ENCODE data around the gene UGT1A8.

UGT1A8 gene

GRCh38 chr2:233811087-233811486 lies 193.7 kb downstream of the UGT1A8 start:
- Histone ChIP-seq H3K4me3 (replicated peaks; ENCODE audit: low read depth, low read length) (no peak overlapping the region), H3K36me3 (ENCODE audit: control insufficient read depth, insufficient read depth, low read length) (no peaks in the 10 kb centered on the region), H3K27me3 (replicated peaks; ENCODE audit: control insufficient read depth, insufficient read depth, low read length) (no peaks in the 10 kb centered on the region; the same call in none of the 2 replicates)
- TF ChIP-seq, protein P1, sequence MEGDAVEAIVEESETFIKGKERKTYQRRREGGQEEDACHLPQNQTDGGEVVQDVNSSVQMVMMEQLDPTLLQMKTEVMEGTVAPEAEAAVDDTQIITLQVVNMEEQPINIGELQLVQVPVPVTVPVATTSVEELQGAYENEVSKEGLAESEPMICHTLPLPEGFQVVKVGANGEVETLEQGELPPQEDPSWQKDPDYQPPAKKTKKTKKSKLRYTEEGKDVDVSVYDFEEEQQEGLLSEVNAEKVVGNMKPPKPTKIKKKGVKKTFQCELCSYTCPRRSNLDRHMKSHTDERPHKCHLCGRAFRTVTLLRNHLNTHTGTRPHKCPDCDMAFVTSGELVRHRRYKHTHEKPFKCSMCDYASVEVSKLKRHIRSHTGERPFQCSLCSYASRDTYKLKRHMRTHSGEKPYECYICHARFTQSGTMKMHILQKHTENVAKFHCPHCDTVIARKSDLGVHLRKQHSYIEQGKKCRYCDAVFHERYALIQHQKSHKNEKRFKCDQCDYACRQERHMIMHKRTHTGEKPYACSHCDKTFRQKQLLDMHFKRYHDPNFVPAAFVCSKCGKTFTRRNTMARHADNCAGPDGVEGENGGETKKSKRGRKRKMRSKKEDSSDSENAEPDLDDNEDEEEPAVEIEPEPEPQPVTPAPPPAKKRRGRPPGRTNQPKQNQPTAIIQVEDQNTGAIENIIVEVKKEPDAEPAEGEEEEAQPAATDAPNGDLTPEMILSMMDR (IDR thresholded peaks at IDR 0.05; ENCODE audit: insufficient read depth, low read length, poor library complexity, severe bottlenecking): no peak
- no peak for DNase-seq (ENCODE audit: extremely low read depth, insufficient read length)

DNA sequence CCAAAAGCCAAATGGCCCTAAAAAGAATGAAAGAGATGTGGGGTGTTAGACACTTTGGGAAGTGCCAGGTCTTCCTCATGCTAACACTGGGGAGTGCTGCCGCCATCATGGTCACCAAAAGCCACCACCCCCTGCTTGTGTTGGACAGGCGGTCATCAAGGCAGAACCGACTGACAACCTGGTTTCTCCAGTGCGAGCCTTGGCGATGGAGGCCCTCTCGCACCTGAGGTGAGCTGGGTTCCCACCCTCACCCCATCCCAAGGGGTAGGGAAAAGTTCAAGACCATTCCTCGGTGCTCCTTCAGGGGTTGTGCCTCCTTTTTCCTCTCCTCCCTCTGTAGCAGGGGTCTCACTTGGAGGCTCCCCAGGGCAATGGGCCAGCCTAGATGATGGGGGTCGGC lies 194.3 kb downstream of the UGT1A8 start:
- TF ChIP-seq, protein P1 (IDR thresholded peaks at IDR 0.05; ENCODE audit: insufficient read depth, low read length, poor library complexity, severe bottlenecking): no peak
- Histone ChIP-seq H3K36me3 (ENCODE audit: control insufficient read depth, insufficient read depth, low read length) (no peaks in the 10 kb centered on the region), H3K4me3 (replicated peaks; ENCODE audit: low read depth, low read length) (no peak overlapping the region), H3K27me3 (replicated peaks; ENCODE audit: control insufficient read depth, insufficient read depth, low read length) (no peaks in the 10 kb centered on the region; the same call in none of the 2 replicates)
- no peak for DNase-seq (ENCODE audit: extremely low read depth, insufficient read length)

GRCh38 chr2:233813236-233814055 lies 196.0 kb downstream of the UGT1A8 start:
- no peaks in the 10 kb centered on the region for H3K36me3 ChIP-seq (ENCODE audit: control insufficient read depth, insufficient read depth, low read length)
- TF ChIP-seq, protein P1 (IDR thresholded peaks at IDR 0.05; ENCODE audit: insufficient read depth, low read length, poor library complexity, severe bottlenecking): no peak
- no peak for DNase-seq (ENCODE audit: extremely low read depth, insufficient read length)
- no peak overlapping the region for H3K4me3 ChIP-seq (replicated peaks; ENCODE audit: low read depth, low read length)
- no peaks in the 10 kb centered on the region; the same call in 1 of the 2 replicates for H3K27me3 ChIP-seq (replicated peaks; ENCODE audit: control insufficient read depth, insufficient read depth, low read length)

DNA sequence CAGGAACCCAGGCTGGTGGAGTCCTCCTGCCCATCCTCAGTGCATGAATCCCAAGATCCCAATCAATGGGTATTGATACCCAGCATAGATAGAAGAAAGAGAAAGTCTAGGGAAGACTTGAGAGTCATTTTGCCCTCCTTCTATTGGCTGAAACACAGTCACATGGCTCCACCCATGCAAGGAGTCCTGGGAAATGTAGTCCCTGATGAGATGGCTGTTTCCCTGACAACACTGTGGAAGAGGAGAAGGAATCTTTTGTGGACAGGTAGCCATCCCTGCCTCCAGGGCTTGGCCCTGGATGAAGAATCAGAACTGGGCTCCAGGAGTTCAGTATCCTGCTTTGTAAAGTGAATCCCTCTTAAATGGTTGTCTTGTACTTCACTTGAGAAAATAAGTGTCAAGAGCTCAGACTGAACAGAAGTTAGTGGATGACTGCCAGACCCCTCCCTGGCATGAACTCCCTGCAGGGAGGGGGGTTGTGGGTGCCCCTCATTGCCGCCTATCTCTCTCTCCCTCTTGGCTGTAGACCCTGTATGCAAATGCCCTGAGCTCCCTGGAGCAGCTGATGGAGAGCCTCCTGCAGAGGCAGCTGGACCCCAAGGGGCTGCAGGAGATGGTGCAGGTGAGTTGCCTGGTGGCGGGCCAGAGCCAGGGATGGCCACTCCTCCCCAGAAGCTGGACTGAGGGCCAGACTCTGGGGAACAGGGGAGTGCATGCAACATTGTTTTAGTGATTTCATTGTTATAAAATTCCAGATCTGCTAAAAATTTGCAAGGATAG lies 196.8 kb downstream of the UGT1A8 start:
- TF ChIP-seq, protein P1 (IDR thresholded peaks at IDR 0.05; ENCODE audit: insufficient read depth, low read length, poor library complexity, severe bottlenecking): no peak
- H3K27me3 ChIP-seq (replicated peaks; ENCODE audit: control insufficient read depth, insufficient read depth, low read length): no peaks in the 10 kb centered on the region
- no peak overlapping the region for H3K4me3 ChIP-seq (replicated peaks; ENCODE audit: low read depth, low read length)
- no peaks in the 10 kb centered on the region for H3K36me3 ChIP-seq (ENCODE audit: control insufficient read depth, insufficient read depth, low read length)
- no peak for DNase-seq (ENCODE audit: extremely low read depth, insufficient read length)

GRCh38 chr2:233815861-233816260 lies 198.4 kb downstream of the UGT1A8 start:
- H3K27me3 ChIP-seq (replicated peaks; ENCODE audit: control insufficient read depth, insufficient read depth, low read length): 0 out of 2 replicates have a peak, but pooled peaks cover 2% of the 10 kb centered on the region
- H3K36me3 ChIP-seq (ENCODE audit: control insufficient read depth, insufficient read depth, low read length): no peaks in the 10 kb centered on the region
- H3K4me3 ChIP-seq (replicated peaks; ENCODE audit: low read depth, low read length): no peak overlapping the region
- no peak for DNase-seq (ENCODE audit: extremely low read depth, insufficient read length)
- TF ChIP-seq, protein P1 (IDR thresholded peaks at IDR 0.05; ENCODE audit: insufficient read depth, low read length, poor library complexity, severe bottlenecking): no peak

All from GM06990 (cell line).